CD4-positive, alpha-beta T cell treated with Interleukin-6 for 4 hours (primary cell): ENCODE results near the gene MTF1.

Experiments
- DNase-seq: peaks from one replicate; pipeline ENCODE4 v3.0.0-alpha.2; 2020; ENCODE audit warnings: mixed read lengths

The MTF1 gene

GRCh38 chr1:37825506-37825905, 33.9 kb downstream of the MTF1 start:
- no peak for DNase-seq

- DNase-seq = no peak
Measured at GRCh38 chr1:37824001-37824400, 35.4 kb downstream of the MTF1 start.

- DNase-seq = no peak
Measured at GRCh38 chr1:37822906-37823815, 36.2 kb downstream of the MTF1 start.

GRCh38 chr1:37821481-37821880, 37.9 kb downstream of the MTF1 start:
- DNase-seq = no peak

- DNase-seq = no peak
Measured at GRCh38 chr1:37817481-37817880, 41.9 kb downstream of the MTF1 start.

- DNase-seq = no peak
Measured at GRCh38 chr1:37814252-37814651, 45.1 kb downstream of the MTF1 start.

GRCh38 chr1:37813529-37814145, 45.8 kb downstream of the MTF1 start:
- DNase-seq = no peak

- DNase-seq = peak; percentile 70
Measured at GRCh38 chr1:37811027-37811655, 48.3 kb downstream of the MTF1 start.

- DNase-seq = no peak
Measured at GRCh38 chr1:37809942-37810341, 49.5 kb downstream of the MTF1 start.

- DNase-seq = peak; percentile 43
Measured at GRCh38 chr1:37808369-37809319, 50.7 kb downstream of the MTF1 start.

- DNase-seq = peak; percentile 95
Measured at GRCh38 chr1:37807555-37808368, 51.6 kb downstream of the MTF1 start, which contains the start of the genes C1orf122 and YRDC. TSS of gene C1orf122 (plus strand) at chr1:37807790. CDS start at chr1:37808405, 615 bp downstream. TSS of gene YRDC (minus strand) at chr1:37808208. CDS start at chr1:37808180, 28 bp downstream.

- DNase-seq = no peak
Measured at GRCh38 chr1:37807220-37807554, 52.2 kb downstream of the MTF1 start.

GRCh38 chr1:37802439-37802838, 57.0 kb downstream of the MTF1 start:
- no peak for DNase-seq

GRCh38 chr1:37797750-37798345, 61.5 kb downstream of the MTF1 start:
- DNase-seq = no peak

GRCh38 chr1:37795340-37796125, 63.9 kb downstream of the MTF1 start:
- peak; percentile 47 for DNase-seq

GRCh38 chr1:37794372-37795339, 64.7 kb downstream of the MTF1 start:
- DNase-seq = no peak

- peak; percentile 28 for DNase-seq
Measured at GRCh38 chr1:37793773-37794371, 65.5 kb downstream of the MTF1 start, which contains the start of gene MANEAL. TSS of gene MANEAL (plus strand) at chr1:37793847. CDS start at chr1:37794183, 336 bp downstream.

GRCh38 chr1:37792943-37793686, 66.3 kb downstream of the MTF1 start:
- DNase-seq = no peak
